HuH-7.5 (cell line): Measurements from ENCODE around the gene OLFML1.

Experiments used
- DNase-seq: peaks from one replicate; pipeline ENCODE4 v3.0.0; 2011; ENCODE audit warnings: low spot score

Gene OLFML1

DNA sequence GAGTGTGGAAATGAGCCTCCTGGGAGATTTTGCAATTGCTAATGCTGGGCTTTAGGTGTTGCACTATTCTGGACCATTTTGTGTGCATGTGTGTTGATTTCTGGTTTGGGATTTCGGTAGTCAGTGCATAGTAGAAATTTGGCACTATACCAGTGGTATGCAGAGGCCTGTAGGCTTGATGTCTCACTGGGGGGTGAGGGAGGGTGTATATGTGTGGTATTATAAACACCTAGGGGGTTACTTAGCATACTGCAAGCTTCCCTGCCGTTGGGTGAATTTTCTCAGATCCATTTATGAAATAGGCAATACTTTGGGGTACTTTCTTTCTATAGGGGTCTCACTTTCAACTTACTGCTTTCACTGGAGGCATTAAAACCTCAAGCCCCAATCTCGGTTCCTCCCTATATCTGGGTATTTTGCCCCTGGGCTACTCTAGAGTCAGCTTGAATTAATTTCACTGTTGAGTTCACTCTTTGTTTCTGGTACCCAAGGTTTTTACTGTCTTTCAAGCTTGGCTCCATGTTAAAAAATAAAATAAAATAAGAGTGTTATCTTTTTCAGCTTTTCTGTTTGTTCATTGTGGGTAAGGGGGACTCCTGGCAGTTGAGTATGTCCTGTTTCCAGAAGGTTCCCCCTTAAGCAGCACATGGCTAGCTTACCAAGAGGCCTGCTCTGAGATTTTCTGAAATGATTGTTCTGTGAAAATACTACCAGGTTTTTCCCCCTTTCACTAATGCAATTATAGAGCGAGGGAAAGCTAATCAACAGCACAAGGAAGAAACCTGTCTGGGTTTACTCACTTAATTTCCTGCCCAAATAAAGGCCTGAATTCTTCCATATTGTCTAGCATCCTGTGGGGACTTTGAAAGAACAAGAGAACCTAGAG is 74.3 kb downstream of the OLFML1 start:
- DNase-seq, result no peak
